D721Med (cell line): ENCODE data around the gene CALHM2.

Experiments
- DNase-seq: peaks from one replicate; pipeline ENCODE4 v3.0.0; 2011; ENCODE audit warnings: low spot score; ENCODE audit not compliant: insufficient read length
- FAIRE-seq: peaks from 2 replicates; lab custom pipeline; 2011; peaks lifted over from hg19 to GRCh38; lab: Jason Lieb, UNC
- TF ChIP-seq, protein P1 (sequence below): IDR thresholded peaks from 2 replicates; pipeline ENCODE4 v1.5.1; 2012; ENCODE audit warnings: mild to moderate bottlenecking, control low read depth; ENCODE audit not compliant: insufficient read depth; ENCODE audit errors: missing control alignments

CALHM2 gene

DNA sequence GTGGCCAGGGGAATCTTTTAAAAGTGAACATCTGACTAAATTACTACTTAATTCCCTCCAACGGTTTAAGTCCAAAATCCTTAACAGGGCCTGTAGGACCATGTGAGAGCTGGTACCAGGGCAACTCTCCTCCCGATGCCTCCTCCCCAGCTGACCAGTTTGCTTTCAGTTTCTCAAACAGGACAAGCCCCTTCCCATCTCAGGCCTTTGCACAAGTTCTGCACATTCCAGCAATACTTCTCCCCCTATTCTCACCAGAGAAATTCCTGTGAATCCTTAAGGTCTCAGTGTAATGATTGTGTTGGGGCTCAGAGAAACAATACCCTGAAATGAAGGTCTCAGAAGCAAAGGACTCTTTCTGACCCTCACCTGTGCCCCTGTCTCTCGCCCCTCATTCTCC, 14.6 kb upstream of the CALHM2 start:
- no peak for DNase-seq
- FAIRE-seq = no peak
- TF ChIP-seq, protein P1, sequence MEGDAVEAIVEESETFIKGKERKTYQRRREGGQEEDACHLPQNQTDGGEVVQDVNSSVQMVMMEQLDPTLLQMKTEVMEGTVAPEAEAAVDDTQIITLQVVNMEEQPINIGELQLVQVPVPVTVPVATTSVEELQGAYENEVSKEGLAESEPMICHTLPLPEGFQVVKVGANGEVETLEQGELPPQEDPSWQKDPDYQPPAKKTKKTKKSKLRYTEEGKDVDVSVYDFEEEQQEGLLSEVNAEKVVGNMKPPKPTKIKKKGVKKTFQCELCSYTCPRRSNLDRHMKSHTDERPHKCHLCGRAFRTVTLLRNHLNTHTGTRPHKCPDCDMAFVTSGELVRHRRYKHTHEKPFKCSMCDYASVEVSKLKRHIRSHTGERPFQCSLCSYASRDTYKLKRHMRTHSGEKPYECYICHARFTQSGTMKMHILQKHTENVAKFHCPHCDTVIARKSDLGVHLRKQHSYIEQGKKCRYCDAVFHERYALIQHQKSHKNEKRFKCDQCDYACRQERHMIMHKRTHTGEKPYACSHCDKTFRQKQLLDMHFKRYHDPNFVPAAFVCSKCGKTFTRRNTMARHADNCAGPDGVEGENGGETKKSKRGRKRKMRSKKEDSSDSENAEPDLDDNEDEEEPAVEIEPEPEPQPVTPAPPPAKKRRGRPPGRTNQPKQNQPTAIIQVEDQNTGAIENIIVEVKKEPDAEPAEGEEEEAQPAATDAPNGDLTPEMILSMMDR = no peak

DNA sequence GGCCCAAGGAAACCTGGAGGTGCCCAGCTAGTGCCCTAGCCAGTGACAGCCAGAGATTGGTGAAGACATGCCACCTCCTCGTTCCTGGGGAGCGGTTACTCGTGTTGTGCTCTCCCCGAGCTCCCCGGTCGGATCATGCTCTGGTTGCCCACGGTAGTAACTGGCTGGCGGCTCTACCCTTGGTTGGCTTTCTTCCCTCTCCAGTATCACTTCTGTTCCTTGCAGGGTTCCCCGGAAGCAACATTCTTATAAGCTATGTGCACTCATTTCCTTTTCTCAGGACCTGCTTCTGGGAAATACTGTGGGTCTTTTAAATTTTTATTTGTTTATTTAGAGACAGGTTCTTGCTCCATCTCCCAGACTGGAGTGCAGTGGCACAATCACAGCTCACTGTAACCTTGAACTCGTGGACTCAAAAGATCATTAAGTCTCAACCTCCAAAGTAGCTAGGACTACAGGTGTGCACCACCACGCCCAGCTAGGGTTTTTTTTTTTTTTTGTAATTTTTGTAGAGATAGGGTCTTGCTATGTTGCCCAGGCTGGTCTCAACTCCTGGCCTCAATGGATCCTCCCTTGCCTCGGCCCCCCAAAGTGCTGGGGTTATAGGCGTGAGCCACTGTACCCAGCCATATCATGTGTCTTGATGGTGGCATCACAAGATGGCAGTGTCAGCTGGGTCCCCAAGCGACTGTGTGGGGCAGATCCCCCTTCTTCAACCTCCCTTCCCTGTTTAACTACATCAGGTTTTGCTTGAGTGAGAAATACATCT, 13.4 kb upstream of the CALHM2 start:
- FAIRE-seq (no peak), DNase-seq (no peak)

DNA sequence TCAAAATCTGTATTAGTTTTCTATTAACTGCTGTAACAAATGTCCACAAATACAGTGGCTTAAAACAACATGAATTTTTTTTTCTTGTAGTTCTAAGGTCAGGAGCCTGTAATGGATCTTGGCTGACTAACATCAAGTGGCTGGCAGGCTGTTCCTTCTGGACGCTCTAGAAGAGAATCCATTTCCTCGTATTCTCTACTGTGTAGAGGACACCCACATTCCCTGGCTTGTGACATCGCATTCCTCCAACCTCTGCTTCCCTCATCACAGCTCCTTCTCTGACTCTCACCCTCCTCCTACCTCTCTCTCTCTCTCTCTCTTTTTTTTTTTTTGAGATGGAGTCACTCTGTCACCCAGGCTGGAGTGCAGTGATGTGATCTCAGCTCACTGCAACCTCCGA, 11.3 kb upstream of the CALHM2 start:
- FAIRE-seq (no peak), DNase-seq (no peak)
- TF ChIP-seq, protein P1 = no peak

More for the DNA sequence above, 13.4 kb upstream of the CALHM2 start:
- TF ChIP-seq, protein P1 = no peak

DNA sequence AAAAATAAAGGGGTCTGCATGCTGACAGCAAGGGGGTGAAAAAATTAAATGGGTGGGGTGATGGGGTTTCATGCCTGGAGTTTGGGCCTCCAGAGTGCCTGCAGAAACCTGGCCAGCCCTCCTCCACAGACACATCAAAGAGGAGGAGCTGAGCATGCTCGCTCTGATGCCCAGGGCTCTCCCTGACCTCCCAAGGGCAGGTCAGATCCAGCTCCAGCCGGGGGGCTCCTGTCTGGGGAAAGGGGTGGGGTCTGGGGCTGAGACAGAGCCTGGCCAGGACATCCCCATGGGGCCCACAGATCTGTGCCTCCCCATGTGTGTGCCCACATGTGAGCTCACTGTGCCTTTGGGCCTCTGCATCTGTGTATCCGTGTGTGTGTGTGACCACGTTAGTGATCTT, 7.4 kb upstream of the CALHM2 start:
- TF ChIP-seq, protein P1 = no peak
- DNase-seq = no peak
- FAIRE-seq = no peak

DNA sequence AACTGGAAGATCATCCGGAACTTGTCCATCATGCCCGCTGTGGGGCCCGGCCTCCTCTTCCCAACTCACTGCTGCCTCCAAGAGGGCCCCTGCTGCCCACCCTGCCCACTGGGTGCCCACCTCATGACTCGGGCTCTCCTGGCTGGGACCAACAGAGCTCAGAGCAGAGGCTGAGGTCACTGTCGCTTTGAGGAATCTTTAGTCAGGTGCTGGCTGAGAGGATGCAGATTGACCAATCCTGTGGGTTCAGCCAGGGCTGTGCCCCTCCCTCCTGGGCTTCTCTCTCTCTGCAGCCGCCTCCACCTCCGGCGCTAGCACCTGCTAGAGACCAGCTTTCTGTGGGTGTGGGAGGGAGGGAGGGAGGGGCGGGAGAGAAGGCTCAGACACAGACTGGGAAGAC, 6.5 kb upstream of the CALHM2 start, which contains the start of gene CALHM1:
CALHM1 (minus strand) TSS at position 181 of the 400 bp plus-strand sequence; CDS start at position 32, 149 bp downstream.
- TF ChIP-seq, protein P1 = no peak
- no peak for FAIRE-seq

DNA sequence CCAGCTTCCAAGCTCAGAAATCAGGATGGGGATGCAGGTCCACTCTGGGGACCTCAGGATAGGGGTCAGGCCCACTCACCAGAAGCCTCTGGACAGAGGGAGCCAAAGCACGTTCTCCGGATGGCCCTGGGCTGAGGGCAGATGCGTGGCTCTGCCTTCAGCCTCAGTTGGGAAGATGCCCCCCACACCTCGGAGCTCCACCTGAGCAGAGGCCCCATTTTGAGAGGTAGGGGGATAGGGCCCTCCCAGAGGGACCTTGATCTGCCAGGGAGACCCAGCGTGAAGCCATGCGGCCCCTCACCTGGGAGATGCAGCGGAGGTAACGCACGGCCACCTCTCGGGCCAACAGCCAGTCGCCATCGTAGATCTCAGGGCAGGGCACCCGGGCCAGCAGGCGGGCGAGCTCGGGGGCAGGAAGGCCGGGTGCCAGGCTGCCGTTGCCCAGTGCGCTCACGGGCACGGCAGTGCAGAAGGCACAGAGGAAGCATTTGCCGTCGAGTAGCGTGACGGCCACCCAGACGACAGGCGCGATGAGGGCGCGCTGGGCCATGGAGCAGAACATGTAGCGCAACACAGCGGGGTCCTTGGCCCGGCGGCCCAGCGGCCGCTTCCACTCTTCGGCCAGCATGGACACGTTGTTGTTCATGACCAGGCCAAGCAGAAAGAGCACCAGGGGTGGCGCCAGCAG, 5.9 kb upstream of the CALHM2 start:
- TF ChIP-seq, protein P1 = no peak

More for the DNA sequence above, 6.5 kb upstream of the CALHM2 start, which contains the start of gene CALHM1:
- DNase-seq = no peak

More for the DNA sequence above, 5.9 kb upstream of the CALHM2 start:
- DNase-seq (no peak), FAIRE-seq (no peak)
